Activated CD4-positive, alpha-beta T cell treated with anti-CD3 and anti-CD28 coated beads for 24 hours (primary cell): ENCODE data around the gene CDCP1.
"Not testable (repeated sequence)": the region's sequence is repeated elsewhere in the genome, so short reads cannot be mapped to it uniquely, and the experiment has no call there.

Experiments used
- DNase-seq, 2 donors: peaks; one replicate each; pipeline ENCODE4 v3.0.0-alpha.2; 2020; ENCODE audit warnings: low read depth in 2 of 2

Gene CDCP1

DNA sequence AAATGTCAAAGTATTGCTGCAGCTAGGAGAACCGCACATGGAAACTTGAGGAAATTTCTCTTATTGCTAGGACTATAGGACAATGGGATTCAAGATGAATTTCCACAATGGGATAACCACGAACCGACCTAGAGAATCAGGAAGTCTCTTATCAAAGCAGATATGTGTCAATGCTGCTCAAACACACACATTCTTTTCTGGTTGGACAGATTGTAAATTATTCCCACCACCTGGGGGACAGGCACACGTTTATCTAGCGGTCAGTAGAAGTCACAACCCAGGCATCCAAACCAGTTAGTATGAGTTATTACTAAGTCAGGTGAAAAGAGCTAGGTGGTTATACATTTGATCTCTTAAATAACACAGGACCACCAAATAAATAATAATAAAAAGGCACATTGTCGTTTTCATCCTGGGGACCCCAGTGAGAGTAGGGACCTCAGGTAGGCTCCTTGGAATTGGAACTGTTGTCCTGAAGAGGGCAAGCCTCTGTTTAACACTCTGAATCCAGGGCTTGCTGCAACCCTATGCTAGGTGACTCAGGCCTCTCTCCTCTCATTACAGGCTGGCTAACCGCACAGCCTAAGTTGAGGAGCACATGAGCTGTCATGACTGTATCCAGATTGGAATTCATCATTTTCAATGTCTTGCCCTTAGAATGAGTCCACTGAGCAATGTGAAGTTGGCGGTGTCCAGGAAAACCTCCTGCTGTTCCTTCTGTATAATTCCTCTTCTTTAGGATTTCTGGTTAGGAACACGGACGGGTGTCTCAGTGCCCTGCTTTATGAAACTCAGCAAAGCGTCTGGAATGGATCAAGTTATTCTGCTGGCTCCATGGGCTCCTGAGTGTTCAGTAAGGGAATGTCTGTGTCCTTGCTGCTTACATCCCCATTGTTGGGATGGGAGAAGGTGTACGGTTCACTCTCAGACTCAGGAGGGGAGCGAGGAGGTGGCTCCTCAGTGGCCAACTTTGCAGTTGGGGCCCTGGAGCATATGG lies 61.1 kb downstream of the CDCP1 start:
- DNase-seq = no peak

DNA sequence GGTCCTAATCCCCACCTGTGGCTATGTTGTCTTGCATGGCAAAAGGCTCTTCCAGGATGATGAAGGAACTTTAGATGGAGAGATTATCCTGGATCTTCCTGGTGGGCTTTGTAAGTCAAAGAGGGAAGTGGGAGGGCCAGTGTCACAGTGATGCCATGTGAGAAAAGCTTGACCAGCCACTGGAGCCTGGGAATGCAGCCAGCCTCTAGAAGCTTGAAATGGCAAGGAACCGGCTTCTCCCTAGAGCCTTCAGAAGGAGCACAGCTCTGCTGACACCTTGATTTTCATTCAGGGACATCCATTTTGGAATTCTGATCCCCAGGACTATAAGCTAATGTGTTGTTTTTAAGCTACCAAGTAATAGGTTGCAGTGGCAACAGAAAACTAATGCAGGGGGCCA lies 61.8 kb downstream of the CDCP1 start:
- no peak for DNase-seq

DNA sequence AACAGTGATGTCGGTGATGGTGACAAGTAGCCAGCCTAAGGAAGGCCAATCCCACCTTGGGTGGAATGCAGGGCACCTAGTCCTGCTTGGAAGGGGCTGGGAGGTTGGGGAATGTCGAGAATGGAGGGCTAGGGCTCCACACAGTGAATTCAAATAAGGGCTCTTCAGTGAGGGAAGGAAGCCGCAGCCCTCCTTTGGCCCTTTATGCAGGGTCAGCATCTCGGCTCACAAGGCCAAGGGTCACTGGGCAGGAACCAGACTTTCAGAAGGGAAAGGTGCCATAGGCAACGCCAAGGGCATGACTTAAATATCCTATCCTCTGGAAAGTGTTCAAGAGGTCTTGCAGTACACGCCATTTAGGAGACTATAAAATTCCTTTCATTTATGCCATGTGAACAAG lies 63.2 kb downstream of the CDCP1 start:
- no peak for DNase-seq

DNA sequence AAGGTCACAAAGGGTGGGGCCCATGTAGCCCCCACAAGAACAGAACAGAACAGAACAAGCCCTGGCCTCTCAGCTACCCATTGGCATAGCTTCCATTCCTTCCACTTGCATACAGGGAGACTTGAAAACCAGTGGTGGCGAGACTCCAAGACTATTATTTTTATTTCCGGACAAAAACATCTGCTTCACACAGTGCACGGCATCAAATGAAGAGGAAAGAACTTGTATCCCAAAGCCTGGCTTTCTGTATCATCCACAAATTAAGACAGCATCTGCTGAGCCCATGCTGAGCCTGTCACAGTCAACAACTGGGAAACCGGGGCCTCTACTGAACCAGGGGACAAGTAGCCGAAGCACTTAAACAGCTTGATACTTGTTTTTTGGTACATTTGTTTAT lies 64.0 kb downstream of the CDCP1 start:
- DNase-seq = no peak

DNA sequence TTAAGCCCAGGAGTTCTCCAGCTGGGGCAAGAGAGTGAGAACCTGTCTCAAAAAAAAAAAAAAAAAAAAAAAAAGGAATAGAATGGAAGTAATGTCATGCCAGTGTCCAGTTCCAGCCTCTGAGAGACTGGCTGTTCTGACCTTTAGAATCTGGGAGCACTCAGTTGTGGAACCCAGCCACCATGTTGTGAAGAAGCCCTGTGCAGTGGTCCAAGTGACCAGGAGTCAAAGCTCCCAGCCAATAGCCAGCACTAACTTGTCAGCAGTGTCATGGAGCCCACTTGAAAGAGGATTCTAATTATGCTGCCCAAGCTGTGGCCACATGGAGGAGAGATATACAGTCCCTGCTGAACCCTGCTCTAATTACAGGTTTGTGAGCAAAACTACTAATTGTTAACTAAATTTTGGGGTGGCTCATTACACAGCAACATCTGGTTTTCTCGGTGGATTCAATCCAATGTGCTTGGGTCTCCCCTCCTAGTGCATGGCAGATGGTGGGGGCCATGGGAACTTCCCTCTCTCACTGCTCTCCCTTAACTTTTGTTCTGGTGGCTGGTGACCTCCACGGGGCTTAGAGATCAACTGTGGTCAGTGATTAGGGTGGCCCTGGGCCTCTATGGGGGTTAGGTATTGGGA lies 64.6 kb downstream of the CDCP1 start:
- DNase-seq = no peak

DNA sequence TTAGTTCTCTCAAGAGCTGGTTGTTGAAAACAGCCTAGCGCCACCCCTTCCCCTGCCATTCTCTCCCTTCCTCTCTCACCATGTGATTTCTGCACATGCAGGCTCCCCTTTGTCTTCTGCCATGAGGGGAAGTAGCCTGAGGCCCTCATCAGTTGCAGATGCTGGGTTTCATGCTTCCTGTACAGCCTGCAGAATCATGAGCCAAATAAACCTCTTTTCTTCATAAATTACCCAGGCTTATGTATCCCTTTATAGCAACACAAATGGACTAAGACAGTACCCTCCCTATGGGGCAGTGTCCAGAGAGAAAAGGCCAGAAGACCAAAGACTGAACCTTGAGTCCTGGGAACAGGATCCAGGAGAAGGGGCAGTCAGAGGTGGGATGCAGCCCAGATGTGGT lies 65.4 kb downstream of the CDCP1 start:
- no peak for DNase-seq

DNA sequence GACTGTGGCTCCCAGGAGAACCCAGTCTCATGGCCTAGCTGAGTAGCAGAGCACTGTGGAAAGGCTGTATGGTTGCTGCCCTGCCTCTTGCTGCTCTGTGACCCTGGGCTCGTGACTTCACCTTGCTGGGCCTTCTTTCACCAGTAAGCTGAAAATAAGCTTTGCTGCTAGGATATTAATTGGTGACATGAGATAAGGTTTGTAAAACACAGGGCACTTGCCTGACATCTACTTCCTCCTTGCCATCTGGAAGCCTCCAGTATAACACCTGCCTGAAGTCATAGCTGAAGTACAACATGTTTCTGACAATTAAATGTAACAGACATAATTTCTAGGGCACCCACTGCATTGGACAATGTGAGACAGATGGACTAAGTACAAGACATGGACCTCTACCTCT lies 66.5 kb downstream of the CDCP1 start:
- no peak for DNase-seq

DNA sequence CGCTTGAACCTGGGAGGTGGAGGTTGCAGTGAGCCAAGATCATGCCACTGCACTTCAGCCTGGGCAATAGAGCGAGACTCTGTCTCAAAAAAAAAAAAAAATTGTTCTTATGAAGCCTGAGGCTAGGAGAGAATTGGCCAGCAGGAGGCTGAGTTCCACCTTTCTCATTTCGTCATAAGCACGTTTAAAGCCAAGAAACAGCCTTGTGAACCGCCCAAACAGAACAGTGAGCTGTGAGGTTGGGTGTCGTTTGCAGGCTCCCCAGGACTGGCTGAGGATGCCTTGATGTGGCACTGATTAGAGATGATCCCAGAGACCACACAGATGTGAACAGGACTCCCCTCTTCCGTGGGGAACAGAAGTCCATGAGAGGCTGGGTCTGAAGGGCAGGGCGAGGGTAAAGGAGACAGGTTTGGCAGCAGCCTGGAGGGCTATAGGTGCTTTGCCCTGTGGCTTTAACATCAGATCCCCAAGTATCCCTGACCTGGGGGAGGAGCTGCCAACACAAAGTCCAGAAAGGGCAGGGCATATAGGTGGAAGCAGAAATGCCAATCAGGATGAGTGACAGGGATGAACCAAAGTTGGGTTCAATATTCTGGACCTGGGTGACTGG lies 67.2 kb downstream of the CDCP1 start:
- DNase-seq = no peak

DNA sequence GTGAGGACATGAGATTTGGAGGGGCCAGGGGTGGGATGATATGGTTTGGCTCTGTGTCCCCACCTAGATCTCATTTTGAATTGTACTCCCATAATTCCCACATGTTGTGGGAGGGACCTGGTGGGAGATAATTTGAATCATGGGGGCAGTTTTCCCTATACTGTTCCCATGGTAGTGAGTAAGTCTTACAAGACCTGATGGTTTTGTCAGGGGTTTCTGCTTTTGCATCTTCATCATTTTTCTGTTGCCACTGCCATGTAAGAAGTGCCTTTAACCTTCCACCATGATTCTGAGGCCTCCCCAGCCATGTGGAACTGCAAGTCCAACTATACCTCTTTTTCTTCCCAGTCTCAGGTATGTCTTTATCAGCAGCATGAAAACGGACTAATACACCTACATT lies 67.9 kb downstream of the CDCP1 start:
- not testable (repeated sequence) for DNase-seq

DNA sequence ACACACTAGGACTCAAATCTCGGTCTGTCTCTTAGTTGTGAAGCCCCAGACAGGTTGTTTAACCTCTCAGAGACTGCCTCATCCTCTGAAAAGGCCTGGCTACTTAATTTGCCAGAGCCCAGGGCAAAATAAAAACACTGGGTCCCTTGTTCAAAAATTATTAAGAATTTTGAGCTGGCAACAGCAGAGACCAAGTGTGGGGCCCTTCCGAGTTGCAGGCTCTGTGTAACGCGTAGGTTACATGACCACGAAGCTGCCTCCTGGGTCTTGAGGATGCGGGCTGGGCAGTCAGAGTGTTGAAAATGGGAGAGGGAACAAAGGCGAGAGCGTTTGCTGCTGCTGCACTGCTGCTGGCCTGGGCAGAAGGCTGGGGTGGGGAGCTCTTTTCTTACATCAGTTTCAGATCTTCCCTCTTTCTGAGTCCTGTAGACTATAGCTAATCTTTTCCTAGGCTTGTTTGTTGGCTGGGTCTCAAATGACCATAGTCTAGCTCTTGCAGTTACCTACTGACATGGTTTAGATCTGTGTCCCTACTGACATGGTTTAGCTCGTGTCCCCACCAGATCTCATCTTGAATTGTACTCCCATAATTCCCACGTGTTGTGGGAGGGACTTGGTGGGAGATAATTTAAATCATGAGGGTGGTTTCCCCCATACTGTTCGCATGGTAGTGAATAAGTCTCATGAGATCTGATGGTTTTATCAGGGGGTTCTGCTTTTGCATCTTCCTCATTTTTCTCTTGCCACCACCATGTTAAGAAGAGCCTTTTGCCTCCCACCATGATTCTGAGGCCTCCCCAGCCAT lies 70.2 kb downstream of the CDCP1 start:
- DNase-seq = no peak

DNA sequence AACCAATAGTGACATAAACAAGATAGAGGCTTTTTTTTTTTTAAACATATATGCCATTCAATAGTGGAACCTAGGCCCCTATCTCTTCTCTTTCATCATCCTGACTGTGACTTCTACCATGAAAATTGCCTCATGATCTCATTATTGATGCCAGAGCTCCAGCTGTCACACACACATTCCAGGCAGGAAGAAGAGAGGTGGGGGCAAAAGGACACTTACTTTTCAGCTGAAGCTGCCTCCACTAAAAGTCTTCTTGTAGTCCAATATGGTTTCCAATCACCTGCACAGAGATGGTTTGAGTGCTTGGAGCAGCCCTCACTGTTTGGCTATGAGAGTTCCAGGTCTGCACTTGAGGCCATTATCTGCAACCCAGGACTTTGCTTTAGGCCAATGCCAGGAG lies 75.1 kb downstream of the CDCP1 start:
- DNase-seq = no peak

DNA sequence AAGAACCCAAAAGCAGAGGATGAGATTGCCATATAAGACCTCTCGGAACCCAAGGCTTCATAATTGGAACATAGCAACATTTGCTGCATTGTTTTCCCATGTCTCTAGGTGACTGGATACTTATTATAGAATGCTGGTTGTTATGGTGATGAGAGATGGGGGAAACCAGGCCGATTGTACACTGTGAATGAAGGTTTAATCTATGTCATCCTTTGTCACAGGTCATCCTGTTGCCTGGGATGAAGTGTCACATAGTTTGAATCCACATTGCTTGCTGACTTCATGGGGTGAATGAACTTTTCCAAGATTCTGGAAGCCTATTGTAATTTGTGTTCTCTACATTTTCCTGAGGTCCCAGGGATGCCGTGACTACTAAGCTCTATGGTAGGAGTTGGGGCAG lies 78.2 kb downstream of the CDCP1 start:
- DNase-seq = no peak

DNA sequence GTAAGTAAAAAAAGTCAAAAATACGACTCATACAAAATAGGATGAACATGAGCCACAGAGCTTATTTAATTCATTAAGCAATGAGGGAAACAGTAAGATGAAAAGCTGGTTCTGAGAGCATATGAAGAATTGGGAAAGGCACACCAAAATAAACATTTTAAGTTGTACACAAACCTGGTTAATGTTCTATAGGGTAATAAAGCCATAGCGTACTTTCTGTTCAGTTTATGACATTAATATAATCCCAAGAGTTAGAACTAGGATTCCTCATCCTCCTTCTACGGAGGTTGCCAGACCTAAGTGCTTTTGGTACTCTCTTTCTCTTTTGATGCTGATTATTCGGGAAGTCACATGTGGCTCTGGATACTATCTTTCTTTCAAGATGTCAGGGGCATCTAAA lies 78.7 kb downstream of the CDCP1 start:
- DNase-seq = no peak

DNA sequence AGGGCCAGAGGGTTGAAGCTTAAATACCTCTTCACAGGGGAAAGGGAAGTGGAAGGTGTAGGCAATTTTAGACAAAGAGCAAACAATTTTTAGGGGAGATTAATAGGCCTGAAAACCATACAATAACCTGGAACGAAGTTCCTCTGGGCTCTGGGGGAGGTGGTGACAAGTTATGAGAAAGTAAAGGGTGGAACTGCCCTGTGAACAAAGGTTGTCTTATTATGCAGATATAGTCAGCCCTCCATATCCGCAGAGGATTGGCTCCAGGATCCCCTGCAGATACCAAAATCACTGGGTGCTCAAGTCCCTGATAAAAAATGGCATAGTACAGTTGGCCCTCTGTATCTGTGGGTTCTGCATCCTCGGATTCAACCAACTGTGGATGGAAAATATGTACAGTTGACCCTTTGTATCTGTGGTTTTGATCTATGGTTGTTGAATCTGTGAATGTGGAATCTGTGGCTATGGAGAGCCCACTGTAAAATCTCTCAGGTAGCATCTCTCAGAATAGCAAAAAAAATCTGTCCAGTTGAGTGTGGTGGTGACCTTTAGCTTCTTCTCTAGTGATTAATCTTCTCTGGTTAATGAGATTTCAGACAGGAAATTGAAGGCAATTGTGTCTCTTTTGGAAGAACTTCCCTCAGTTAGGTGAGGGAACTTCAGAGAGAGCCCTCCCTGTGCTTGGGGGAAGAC lies 79.9 kb downstream of the CDCP1 start:
- DNase-seq = no peak

DNA sequence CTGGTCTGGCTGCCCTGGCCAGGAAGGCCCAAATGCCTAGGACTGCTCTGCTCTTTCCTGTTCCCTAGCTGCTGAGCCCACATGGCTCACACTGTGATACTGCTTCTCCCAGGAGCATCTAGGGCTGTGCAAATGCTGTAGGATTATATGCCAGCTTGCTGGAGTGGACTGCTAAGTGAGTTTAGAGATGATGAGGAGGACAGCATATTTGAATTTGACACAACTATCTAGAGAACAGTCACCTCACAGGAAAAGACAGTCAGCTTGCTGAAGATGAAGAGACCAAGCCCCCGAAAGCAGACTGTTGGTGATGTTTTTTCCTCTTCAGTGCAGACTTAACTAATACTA lies 80.8 kb downstream of the CDCP1 start:
- DNase-seq = no peak

DNA sequence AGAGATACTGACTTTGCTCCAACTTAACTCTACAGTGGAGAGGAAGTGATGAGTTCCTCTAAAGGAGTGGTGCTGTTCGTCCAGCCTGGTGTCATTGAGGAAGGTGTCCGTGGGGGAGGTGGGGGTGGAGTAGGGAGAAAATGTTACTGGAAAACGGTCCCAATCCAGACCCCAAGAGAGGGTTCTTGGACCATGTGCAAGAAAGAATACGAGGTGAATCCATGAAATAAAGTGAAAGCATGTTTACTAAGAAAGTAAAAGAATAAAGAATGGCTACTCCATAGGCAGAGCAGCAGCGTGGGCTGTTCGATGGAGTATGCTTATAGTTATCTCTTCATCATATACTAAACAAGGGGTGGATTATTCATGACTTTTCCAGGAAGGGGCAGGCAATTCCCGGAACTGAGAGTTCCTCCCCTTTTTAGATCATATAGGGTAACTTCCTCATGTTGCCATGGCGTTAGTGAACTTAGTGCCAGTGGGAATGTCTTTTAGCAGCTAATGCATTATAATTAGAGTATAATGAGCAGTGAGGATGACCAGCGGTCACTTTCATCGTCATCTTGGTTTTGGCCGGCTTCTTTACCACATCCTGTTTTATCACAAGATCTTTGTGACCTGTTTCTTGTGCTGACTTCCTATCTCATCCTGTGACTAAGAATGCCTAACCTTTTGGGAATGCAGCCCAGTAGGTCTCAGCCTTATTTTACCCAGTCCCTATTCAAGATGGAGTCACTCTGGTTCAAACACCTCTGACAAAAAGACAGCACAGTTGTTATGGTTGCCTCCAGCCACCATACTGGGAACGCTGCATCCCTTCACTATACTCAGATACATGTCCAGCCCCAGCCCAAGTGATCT lies 81.4 kb downstream of the CDCP1 start:
- peak; percentile 30 to 40 for DNase-seq

DNA sequence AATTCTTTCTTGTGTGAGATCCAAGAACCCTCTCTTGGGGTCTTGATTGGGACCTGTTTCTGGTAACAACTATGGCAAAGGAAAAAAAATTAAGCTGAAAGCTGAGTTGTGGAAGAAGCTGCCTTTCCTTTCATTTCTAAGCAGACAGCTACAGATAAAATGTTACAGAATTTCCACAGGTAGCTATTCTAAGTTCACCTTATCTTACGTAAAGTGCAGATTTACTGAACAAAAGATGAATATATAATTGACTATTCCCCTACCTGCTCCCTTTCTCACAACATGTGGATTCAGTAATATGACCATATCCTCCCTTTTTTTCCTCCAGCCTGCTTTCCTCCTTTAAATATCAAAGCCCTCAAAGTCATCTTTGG lies 83.5 kb downstream of the CDCP1 start:
- no peak for DNase-seq

DNA sequence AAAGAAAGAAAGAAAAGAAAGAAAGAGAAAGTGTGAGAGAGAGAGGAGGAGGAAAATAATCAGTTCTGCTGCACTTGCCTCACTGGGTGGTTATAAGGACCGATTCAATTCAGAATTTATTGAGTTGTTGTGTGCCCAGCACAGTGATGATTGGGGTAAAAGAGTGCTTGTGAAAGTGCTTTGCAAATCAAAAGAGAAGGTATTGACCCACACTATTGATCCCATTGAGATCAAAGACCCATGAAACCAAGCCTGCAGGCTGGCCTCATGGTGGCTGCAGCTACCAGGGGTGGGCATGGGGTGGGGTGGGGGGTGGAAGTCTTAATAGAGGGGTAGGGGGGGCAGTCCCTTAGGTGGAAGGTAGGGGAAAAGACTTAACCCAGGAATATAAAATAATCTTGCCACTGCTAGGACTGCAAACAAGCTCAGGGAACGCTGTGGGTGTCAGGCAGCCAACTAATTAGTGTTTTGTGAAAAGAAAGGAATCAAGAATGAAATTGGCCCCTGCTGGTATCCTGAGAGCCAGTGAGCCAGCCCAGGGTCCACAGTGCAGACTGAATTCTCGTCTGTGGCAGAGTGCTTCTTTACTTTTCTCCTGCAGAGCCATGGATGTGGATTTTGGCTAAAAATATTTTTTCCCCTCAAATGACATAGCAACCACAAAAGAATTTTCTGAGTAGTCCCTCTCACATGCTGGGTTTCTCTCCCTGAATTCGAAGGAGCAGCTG lies 85.8 kb downstream of the CDCP1 start:
- no peak for DNase-seq

DNA sequence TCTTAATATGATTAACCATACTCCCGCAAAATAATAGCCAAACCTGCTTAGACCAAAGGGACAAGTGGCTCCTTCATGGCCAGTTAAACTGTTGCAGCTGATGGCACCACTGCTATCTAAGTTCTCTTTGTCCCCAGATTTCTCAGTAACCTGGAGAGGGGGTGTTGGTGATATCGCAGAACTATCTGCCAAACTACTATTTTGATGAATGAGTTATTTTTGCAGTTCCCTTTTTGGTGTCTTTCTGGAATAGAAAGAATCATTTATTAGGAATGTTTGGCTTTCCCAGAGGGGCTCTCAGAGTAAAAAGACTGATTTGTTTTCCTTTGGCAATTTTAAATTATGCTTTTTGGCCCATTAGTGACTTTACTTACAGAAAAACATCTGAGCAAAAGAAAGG lies 87.0 kb downstream of the CDCP1 start:
- DNase-seq = no peak

DNA sequence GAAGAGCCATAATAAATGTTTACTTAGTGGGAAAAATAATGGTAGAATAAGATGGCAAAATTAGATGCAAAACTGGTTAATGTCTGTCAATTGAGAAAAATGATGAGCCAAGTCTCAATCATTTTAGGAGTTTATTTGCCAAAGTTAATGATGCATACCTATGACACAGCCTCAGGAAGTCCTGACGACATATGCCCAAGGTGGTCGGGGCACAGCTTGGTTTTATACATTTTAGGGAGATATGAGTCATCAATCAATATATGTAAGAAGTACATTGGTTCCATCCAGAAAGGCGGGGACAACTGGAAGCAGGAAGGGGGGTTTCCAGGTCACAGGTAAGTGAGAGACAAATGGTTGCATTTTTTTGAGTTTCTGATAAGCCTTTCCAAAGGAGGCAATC lies 88.6 kb downstream of the CDCP1 start:
- no peak for DNase-seq
